HEK293 (cell line): ENCODE results near the gene PICALM.

Source experiments
- CTCF ChIA-PET: fragments of 350-600 bp; formaldehyde crosslinking; extraction: SDS; loops from one replicate; lab custom pipeline; 2021; ENCODE audit warnings: antibody characterized with exemption; lab: Yijun Ruan, JAX
- POLR2A ChIA-PET: fragments of 300-600 bp; formaldehyde crosslinking; extraction: SDS; loops from one replicate; lab custom pipeline; 2020; ENCODE audit warnings: antibody characterized with exemption, inconsistent platforms; lab: Yijun Ruan, JAX
- H3K27ac ChIP-seq: fragments of 200-500 bp; sonication (Bioruptor generic); 2 replicates; pipeline ENCODE4 v1.5.1; 2014; ENCODE audit warnings: low read depth, low read length, control low read depth, inconsistent platforms; ENCODE audit errors: extremely low read depth
- H3K36me3 ChIP-seq, 2 experiments: fragments of 200-500 bp in 1 of 2; sonication (Bioruptor generic) in 1 of 2; 1 replicate in 1 of 2; 2 replicates in 1 of 2; pipeline ENCODE4 v1.5.1; 2014 to 2017; ENCODE audit warnings: inconsistent platforms in 2 of 2, low read length in 2 of 2; ENCODE audit not compliant: control insufficient read depth in 2 of 2, insufficient read depth in 1 of 2
- H3K4me1 ChIP-seq: fragments of 200-500 bp; sonication (Bioruptor generic); 2 replicates; pipeline ENCODE4 v1.5.1; 2014; ENCODE audit warnings: mild to moderate bottlenecking, low read length, inconsistent platforms; ENCODE audit not compliant: control insufficient read depth, insufficient read depth
- H3K4me3 ChIP-seq: 2 replicates; pipeline ENCODE4 v1.5.1; 2011; ENCODE audit warnings: low read depth, mild to moderate bottlenecking, control low read depth, low read length, moderate library complexity
- H3K9me3 ChIP-seq: fragments of 200-500 bp; sonication (Bioruptor generic); 2 replicates; pipeline ENCODE4 v1.5.1; 2014; ENCODE audit warnings: low read depth, low read length, inconsistent platforms; ENCODE audit not compliant: control insufficient read depth, insufficient read depth
- KLF9 ChIP-seq: fragments of 450-650 bp; formaldehyde crosslinking; IDR thresholded peaks from 2 replicates; pipeline ENCODE4 v1.5.1; 2016; ENCODE audit warnings: missing biosample characterization, missing genetic modification characterization, low read depth
- MYNN ChIP-seq: fragments of 450-650 bp; formaldehyde crosslinking; IDR thresholded peaks from 2 replicates; pipeline ENCODE4 v1.5.1; 2016; ENCODE audit warnings: missing biosample characterization, missing genetic modification characterization, borderline replicate concordance
- SP7 ChIP-seq: fragments of 450-650 bp; formaldehyde crosslinking; IDR thresholded peaks from 2 replicates; pipeline ENCODE4 v1.5.1; 2016; ENCODE audit warnings: missing biosample characterization, missing genetic modification characterization
- TCF7L2 ChIP-seq: IDR thresholded peaks from 2 replicates; pipeline ENCODE4 v1.6.1; 2011; ENCODE audit warnings: low read depth, mild to moderate bottlenecking, inconsistent platforms, low read length, moderate library complexity, borderline replicate concordance
- ZNF114 ChIP-seq: fragments of 450-650 bp; formaldehyde crosslinking; IDR thresholded peaks from 2 replicates; pipeline ENCODE4 v1.5.0; 2017; ENCODE audit warnings: missing biosample characterization, missing genetic modification characterization
- ZNF169 ChIP-seq: fragments of 450-650 bp; formaldehyde crosslinking; IDR thresholded peaks from 2 replicates; pipeline ENCODE4 v1.5.1; 2016; ENCODE audit warnings: missing biosample characterization, missing genetic modification characterization
- ZNF23 ChIP-seq: fragments of 450-650 bp; formaldehyde crosslinking; IDR thresholded peaks from 2 replicates; pipeline ENCODE4 v1.5.1; 2016; ENCODE audit warnings: missing biosample characterization, missing genetic modification characterization, borderline replicate concordance
- ZNF350 ChIP-seq: fragments of 450-650 bp; formaldehyde crosslinking; IDR thresholded peaks from 2 replicates; pipeline ENCODE4 v1.5.0; 2017; ENCODE audit warnings: missing biosample characterization, mild to moderate bottlenecking, missing genetic modification characterization
- ZNF354C ChIP-seq: fragments of 450-650 bp; formaldehyde crosslinking; IDR thresholded peaks from 2 replicates; pipeline ENCODE4 v1.5.1; 2016; ENCODE audit warnings: missing biosample characterization, missing genetic modification characterization, low read depth, borderline replicate concordance
- ZNF530 ChIP-seq: fragments of 450-650 bp; formaldehyde crosslinking; IDR thresholded peaks from 2 replicates; pipeline ENCODE4 v1.5.1; 2016; ENCODE audit warnings: low read depth, missing biosample characterization, missing genetic modification characterization
- ZNF560 ChIP-seq: fragments of 450-650 bp; formaldehyde crosslinking; IDR thresholded peaks from 2 replicates; pipeline ENCODE4 v1.5.1; 2017; ENCODE audit warnings: missing biosample characterization, missing genetic modification characterization, borderline replicate concordance
- ZNF596 ChIP-seq: fragments of 450-650 bp; IDR thresholded peaks from 2 replicates; pipeline ENCODE4 v1.5.0; 2018; ENCODE audit warnings: missing biosample characterization, mild to moderate bottlenecking, missing genetic modification characterization, moderate library complexity
- ZNF621 ChIP-seq: fragments of 450-650 bp; formaldehyde crosslinking; IDR thresholded peaks from 2 replicates; pipeline ENCODE4 v1.5.1; 2017; ENCODE audit warnings: missing biosample characterization, missing genetic modification characterization
- ZNF791 ChIP-seq: fragments of 450-650 bp; formaldehyde crosslinking; IDR thresholded peaks from 2 replicates; pipeline ENCODE4 v1.5.1; 2016; ENCODE audit warnings: missing biosample characterization, missing genetic modification characterization
- ZSCAN16 ChIP-seq: fragments of 450-650 bp; formaldehyde crosslinking; IDR thresholded peaks from 2 replicates; pipeline ENCODE4 v1.5.1; 2016; ENCODE audit warnings: missing biosample characterization, missing genetic modification characterization
- ZSCAN23 ChIP-seq: fragments of 450-650 bp; formaldehyde crosslinking; IDR thresholded peaks from 2 replicates; pipeline ENCODE4 v1.5.1; 2016; ENCODE audit warnings: missing biosample characterization, missing genetic modification characterization
- TF ChIP-seq, protein P1 (sequence below): fragments of 450-650 bp; formaldehyde crosslinking; IDR thresholded peaks from 2 replicates; pipeline ENCODE4 v1.5.1; 2016; ENCODE audit warnings: missing biosample characterization, missing genetic modification characterization
- TF ChIP-seq, protein P2 (sequence below): fragments of 450-650 bp; formaldehyde crosslinking; IDR thresholded peaks from 2 replicates; pipeline ENCODE4 v1.5.1; 2016; ENCODE audit warnings: missing biosample characterization, missing genetic modification characterization
- TF ChIP-seq, protein P3 (sequence below): fragments of 450-650 bp; formaldehyde crosslinking; IDR thresholded peaks from 2 replicates; pipeline ENCODE4 v1.5.1; 2016; ENCODE audit warnings: missing biosample characterization, missing genetic modification characterization
- TF ChIP-seq, protein P4 (sequence below): fragments of 450-650 bp; formaldehyde crosslinking; IDR thresholded peaks from 2 replicates; pipeline ENCODE4 v1.5.1; 2016; ENCODE audit warnings: missing biosample characterization, missing genetic modification characterization
- TF ChIP-seq, protein P5 (sequence below): fragments of 450-650 bp; formaldehyde crosslinking; IDR thresholded peaks from 2 replicates; pipeline ENCODE4 v1.5.1; 2016; ENCODE audit warnings: missing biosample characterization, missing genetic modification characterization
- TF ChIP-seq, protein P6 (sequence below): fragments of 450-650 bp; formaldehyde crosslinking; IDR thresholded peaks from 2 replicates; pipeline ENCODE4 v1.5.1; 2017; ENCODE audit warnings: missing biosample characterization, missing genetic modification characterization

The PICALM gene

DNA sequence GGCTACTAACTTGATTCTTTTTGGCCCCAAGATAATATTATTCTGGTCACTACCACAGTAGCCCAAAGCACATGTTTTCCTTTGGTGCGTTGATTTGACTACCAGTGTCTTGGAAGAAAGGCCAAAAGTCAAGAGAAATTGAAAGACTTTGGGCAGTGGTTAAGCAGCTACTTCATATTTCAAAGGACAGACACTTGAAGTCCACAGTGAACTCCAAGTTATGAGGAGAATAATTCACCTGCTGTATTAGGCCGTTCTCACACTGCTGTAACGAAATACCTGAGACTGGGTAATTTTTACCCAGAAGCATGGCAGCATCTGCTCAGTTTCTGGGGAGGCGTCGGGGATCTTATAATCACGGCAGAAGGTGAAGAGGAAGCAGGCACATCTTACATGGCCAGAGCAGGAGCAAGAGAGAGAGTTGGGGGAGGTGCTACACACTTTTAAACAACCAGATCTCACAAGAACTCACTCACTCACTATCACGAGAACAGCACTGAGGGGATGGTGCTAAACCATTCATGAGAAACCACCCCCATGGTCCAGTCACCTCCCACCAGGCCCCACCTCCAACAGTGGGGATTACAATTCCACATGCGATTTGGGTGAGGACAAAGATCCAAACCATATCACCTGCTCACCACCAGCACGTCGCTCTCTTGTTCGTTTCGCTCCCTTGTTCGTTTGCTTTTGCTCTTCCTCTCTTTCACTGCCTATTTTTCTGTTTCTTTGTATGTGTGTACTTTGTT, 40.2 kb upstream of the PICALM start (continued):
- TF ChIP-seq, protein P1, sequence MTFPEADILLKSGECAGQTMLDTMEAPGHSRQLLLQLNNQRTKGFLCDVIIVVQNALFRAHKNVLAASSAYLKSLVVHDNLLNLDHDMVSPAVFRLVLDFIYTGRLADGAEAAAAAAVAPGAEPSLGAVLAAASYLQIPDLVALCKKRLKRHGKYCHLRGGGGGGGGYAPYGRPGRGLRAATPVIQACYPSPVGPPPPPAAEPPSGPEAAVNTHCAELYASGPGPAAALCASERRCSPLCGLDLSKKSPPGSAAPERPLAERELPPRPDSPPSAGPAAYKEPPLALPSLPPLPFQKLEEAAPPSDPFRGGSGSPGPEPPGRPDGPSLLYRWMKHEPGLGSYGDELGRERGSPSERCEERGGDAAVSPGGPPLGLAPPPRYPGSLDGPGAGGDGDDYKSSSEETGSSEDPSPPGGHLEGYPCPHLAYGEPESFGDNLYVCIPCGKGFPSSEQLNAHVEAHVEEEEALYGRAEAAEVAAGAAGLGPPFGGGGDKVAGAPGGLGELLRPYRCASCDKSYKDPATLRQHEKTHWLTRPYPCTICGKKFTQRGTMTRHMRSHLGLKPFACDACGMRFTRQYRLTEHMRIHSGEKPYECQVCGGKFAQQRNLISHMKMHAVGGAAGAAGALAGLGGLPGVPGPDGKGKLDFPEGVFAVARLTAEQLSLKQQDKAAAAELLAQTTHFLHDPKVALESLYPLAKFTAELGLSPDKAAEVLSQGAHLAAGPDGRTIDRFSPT: no peak
- TF ChIP-seq ZNF791 (no peak), ZSCAN16 (tag by site-specific recombination) (no peak), ZNF23 (tag by site-specific recombination) (no peak)
- TF ChIP-seq, protein P2, sequence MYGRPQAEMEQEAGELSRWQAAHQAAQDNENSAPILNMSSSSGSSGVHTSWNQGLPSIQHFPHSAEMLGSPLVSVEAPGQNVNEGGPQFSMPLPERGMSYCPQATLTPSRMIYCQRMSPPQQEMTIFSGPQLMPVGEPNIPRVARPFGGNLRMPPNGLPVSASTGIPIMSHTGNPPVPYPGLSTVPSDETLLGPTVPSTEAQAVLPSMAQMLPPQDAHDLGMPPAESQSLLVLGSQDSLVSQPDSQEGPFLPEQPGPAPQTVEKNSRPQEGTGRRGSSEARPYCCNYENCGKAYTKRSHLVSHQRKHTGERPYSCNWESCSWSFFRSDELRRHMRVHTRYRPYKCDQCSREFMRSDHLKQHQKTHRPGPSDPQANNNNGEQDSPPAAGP (tag by site-specific recombination): no peak
- TF ChIP-seq, protein P3, sequence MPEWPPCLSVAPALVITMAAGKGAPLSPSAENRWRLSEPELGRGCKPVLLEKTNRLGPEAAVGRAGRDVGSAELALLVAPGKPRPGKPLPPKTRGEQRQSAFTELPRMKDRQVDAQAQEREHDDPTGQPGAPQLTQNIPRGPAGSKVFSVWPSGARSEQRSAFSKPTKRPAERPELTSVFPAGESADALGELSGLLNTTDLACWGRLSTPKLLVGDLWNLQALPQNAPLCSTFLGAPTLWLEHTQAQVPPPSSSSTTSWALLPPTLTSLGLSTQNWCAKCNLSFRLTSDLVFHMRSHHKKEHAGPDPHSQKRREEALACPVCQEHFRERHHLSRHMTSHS (tag by site-specific recombination): no peak

DNA sequence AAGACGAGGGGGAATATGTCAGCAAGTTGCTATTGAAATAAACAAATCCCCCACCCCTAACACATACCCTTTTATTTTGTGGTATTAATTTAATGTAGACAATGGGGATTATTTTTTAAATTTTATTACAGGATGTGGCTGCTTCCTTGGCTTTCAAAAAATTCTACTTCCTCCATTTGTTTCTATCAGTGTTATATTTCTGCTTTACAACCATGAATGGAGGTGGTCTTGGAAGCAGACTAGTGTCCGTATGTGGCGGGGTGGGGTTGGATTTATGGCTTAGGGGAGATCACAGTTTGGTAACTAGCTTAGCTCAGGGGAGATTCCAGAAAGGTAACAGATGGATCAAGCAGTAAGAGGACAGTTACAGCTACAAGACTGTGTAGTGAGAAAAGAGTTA, 39.3 kb upstream of the PICALM start:
- TF ChIP-seq MYNN: no peak
- TF ChIP-seq, all 188 proteins: peak for 0
- Histone ChIP-seq H3K4me1 (no peaks in the 10 kb centered on the region), H3K9me3 (no peaks in the 10 kb centered on the region), H3K36me3 (no peaks in the 10 kb centered on the region), H3K4me3 (no peak overlapping the region), H3K27ac (no peak overlapping the region)
- POLR2A ChIA-PET: no interaction called here
- CTCF ChIA-PET: interaction anchor here (0.7 to 1.2 kb wide), 3 partner anchors 15 to 838 kb away, joined by 3 read pairs; no protein-coding TSS in a partner anchor

DNA sequence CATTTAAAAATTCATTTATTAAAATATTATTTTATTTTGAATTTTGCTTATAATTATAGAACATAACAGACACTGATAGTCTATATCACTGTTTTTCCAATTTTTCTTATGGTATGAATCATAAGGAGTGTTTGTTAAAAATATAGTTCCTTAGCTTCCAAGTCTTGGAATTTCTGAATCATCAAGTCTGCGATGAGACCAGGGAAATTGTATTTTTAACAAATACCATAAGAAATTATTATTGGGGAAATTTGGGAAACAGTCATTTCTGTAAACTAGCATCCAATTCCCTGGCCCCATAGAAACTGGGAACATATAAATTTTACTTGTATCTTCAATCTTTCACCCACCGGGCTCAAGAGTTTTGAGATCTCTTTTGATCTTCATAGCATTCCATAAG, 38.0 kb upstream of the PICALM start:
- no peaks in the 10 kb centered on the region for H3K36me3 ChIP-seq
- no peaks in the 10 kb centered on the region for H3K9me3 ChIP-seq
- no peaks in the 10 kb centered on the region for H3K4me1 ChIP-seq
- no peak overlapping the region for H3K27ac ChIP-seq
- POLR2A ChIA-PET: no interaction called here
- CTCF ChIA-PET: interaction anchor here (0.6 kb wide), 1 partner anchor 7 kb away, joined by 3 read pairs; no protein-coding TSS in a partner anchor
- no peak overlapping the region for H3K4me3 ChIP-seq
- TF ChIP-seq SP7 (tag by site-specific recombination): no peak
- TF ChIP-seq, protein P4, sequence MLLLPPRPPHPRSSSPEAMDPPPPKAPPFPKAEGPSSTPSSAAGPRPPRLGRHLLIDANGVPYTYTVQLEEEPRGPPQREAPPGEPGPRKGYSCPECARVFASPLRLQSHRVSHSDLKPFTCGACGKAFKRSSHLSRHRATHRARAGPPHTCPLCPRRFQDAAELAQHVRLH (tag by site-specific recombination): no peak
- TF ChIP-seq ZNF596 (tag by site-specific recombination): no peak
- no peak for TF ChIP-seq ZNF621 (tag by site-specific recombination)
- TF ChIP-seq KLF9 (tag by site-specific recombination): no peak
- no peak for TF ChIP-seq ZSCAN23
- no peak for TF ChIP-seq ZNF114 (tag by site-specific recombination)
- TF ChIP-seq ZNF350 (tag by site-specific recombination): no peak
- no peak for TF ChIP-seq ZNF169 (tag by site-specific recombination)
- no peak for TF ChIP-seq ZNF530 (tag by site-specific recombination)
- TF ChIP-seq, protein P5, sequence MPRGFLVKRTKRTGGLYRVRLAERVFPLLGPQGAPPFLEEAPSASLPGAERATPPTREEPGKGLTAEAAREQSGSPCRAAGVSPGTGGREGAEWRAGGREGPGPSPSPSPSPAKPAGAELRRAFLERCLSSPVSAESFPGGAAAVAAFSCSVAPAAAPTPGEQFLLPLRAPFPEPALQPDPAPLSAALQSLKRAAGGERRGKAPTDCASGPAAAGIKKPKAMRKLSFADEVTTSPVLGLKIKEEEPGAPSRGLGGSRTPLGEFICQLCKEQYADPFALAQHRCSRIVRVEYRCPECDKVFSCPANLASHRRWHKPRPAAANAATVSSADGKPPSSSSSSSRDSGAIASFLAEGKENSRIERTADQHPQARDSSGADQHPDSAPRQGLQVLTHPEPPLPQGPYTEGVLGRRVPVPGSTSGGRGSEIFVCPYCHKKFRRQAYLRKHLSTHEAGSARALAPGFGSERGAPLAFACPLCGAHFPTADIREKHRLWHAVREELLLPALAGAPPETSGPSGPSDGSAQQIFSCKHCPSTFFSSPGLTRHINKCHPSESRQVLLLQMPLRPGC (tag by site-specific recombination): no peak
- TF ChIP-seq ZNF791: no peak
- no peak for TF ChIP-seq ZNF560 (tag by site-specific recombination)
- no peak for TF ChIP-seq TCF7L2
- no peak for TF ChIP-seq ZNF354C (tag by site-specific recombination)
- TF ChIP-seq, protein P6, sequence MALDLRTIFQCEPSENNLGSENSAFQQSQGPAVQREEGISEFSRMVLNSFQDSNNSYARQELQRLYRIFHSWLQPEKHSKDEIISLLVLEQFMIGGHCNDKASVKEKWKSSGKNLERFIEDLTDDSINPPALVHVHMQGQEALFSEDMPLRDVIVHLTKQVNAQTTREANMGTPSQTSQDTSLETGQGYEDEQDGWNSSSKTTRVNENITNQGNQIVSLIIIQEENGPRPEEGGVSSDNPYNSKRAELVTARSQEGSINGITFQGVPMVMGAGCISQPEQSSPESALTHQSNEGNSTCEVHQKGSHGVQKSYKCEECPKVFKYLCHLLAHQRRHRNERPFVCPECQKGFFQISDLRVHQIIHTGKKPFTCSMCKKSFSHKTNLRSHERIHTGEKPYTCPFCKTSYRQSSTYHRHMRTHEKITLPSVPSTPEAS (tag by site-specific recombination): no peak
